GM20431 (cell line): ENCODE data around the gene SHD.
"Not testable (repeated sequence)": the region's sequence is repeated elsewhere in the genome, so short reads cannot be mapped to it uniquely, and the experiment has no call there.

ENCODE experiments used
- in situ Hi-C: fragments of 300-500 bp; cut with MseI, MboI; formaldehyde crosslinking; loops from one replicate; pipeline ENCODE4 v1.15.0; 2020; ENCODE audit warnings: low sequenced_read_pairs; ENCODE audit not compliant: unreplicated experiment

The SHD gene

GRCh38 chr19:4278419-4279266 lies at the start of gene SHD:
Gene SHD (plus strand): TSS chr19:4279266. CDS start chr19:4280064, 798 bp downstream.
- in situ Hi-C loops, result no loop called here

DNA sequence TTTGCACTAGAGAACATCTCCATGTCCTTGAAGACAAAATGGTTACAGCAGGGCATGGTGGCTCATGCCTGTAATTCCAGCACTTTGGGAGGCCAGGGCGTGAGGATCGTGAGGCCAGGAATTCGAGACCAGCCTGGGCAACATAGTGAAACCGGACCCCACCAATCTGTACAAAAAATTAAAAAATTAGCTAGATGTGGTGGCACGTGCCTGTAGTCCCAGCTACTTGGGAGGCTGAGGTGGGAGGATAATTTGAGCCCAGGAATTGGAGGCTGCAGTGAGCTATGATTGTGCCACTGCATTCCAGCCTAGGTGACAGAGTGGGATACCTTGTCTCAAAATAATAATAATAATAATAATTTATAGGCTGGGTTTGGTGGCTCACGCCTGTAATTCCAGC lies 48.8 kb upstream of the SHD start:
- in situ Hi-C loops, result not testable (repeated sequence)

DNA sequence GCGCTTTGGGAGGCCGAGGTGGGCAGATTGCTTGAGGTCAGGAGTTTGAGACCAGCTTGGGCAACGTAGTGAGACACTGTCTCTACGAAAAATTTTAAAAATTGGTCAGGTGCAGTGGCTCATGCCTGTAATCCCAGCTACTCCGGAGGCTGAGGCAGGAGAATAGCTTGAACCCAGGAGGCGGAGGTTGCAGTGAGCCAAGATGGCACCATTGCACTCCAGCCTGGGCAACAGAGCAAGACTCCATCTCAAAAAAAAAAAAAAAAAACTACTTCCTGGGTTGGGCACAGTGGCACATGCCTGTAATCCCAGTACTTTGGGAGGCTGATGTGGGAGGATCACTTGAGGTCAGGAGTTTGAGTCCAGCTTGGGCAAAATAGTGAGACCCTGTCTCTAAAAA lies 47.5 kb upstream of the SHD start:
- in situ Hi-C loops, result not testable (repeated sequence)

DNA sequence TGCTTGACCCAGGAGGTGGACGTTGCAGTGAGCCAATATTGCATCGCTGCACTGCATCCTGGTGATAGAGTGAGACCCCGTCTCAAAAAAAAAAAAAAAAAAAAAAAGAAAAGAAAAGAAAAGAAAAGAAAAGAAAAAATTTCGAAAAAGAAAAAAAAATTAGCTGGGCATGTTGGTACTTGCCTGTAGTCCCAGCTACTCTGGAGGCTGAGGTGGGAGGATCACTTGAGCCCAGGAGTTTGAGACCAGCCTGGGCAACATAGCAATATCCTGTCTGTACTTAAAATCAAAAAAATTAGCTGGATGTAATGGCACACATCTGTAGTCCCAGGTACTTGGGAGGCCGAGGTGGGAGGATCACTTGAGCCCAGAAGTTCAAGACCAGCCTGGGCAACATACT lies 46.9 kb upstream of the SHD start:
- in situ Hi-C loops, result not testable (repeated sequence)

GRCh38 chr19:4232614-4233281 lies 46.3 kb upstream of the SHD start:
- in situ Hi-C loops, result no loop called here

DNA sequence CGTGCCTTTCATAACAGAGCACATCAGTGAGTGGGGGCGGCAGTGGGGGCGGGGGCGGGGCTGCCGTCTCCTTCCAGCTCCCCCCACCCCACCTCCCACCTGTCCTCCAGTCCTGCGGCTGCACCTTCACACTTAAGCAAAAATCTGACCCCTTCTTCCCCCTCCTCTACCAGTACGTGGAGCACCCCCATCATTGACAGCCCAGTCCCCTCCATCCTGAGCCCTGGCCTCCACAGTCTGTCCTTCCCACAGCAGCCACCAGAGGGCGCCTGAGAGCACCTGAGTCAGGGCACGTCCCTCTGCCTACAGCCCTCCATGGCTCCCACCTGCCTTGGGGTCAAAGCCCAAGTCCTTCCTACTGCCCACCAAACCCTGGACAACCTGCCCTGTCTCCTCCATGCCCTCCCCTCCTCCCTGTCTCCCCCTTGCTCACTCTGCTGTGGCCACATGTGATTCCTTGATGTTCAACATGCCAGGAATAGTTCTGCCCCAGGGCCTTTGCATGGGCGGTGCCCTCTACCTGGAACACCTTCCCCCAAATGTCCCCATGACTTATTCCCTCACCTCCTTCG lies 45.7 kb upstream of the SHD start:
- in situ Hi-C loops, result no loop called here

DNA sequence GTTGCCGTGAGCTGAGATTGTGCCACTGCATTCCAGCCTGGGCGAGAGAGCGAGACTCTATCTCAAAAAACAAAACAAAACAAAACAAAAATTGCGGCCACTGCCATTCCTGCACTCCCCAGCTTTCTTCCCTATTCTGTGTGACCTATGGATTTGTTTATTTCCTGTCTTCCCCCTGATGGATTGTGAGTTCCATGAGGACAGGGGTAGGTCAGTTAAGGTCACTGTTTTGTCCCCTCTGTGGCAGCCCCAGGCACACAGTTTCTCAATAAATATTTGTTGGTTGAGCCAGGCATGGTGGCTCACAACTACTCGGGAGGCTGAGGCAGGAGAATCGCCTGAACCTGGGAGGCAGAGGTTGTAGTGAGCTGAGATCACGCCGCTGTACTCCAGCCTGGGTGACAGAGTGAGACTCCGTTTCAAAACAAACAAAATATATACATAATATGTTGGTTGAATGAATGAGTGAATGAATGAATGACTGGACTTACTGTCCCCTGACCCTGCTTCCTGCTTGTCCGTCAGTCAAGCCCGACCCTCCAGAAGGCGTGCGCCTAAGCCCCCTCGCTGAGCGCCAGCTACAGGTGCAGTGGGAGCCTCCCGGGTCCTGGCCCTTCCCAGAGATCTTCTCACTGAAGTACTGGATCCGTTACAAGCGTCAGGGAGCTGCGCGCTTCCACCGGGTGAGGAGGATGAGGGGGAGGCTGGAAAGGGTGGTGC lies 44.8 kb upstream of the SHD start:
- in situ Hi-C loops, result no loop called here

- in situ Hi-C loops, result no loop called here
Measured at GRCh38 chr19:4234862-4235201, 44.2 kb upstream of the SHD start.

GRCh38 chr19:4237510-4237909 lies 41.6 kb upstream of the SHD start:
- in situ Hi-C loops, result not testable (repeated sequence)

GRCh38 chr19:4238831-4239230 lies 40.2 kb upstream of the SHD start:
- in situ Hi-C loops, result no loop called here

DNA sequence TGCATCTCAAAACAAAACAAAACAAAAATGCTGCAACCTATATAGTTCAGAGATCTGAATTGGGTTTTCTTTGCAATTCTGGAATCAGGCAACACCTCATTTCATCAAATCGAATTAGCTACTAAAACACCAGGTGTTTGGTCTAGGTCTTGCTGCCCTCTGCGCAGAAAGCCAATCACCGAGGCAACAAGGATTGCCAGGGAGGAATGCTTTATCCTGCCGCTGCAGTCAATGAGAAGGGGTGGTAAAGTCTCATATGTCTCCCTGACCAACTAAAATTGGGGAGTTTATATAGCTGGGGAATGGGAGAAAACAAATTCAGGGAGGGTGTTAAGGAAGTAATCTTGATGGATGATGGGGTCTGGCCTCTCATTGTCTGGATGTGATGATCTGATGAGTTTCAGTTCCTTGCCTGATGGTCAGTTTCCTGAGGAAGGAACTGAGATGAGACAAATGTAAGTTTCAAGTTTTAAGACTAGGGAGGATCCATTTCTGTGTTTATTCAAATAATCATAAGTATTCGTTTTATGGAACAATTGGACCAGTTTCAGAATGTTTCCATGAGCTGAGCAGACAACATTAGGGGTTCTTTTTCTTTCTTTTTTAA lies 37.1 kb upstream of the SHD start:
- in situ Hi-C loops, result no loop called here

- in situ Hi-C loops, result not testable (repeated sequence)
Measured at GRCh38 chr19:4245938-4246337, 33.1 kb upstream of the SHD start.

DNA sequence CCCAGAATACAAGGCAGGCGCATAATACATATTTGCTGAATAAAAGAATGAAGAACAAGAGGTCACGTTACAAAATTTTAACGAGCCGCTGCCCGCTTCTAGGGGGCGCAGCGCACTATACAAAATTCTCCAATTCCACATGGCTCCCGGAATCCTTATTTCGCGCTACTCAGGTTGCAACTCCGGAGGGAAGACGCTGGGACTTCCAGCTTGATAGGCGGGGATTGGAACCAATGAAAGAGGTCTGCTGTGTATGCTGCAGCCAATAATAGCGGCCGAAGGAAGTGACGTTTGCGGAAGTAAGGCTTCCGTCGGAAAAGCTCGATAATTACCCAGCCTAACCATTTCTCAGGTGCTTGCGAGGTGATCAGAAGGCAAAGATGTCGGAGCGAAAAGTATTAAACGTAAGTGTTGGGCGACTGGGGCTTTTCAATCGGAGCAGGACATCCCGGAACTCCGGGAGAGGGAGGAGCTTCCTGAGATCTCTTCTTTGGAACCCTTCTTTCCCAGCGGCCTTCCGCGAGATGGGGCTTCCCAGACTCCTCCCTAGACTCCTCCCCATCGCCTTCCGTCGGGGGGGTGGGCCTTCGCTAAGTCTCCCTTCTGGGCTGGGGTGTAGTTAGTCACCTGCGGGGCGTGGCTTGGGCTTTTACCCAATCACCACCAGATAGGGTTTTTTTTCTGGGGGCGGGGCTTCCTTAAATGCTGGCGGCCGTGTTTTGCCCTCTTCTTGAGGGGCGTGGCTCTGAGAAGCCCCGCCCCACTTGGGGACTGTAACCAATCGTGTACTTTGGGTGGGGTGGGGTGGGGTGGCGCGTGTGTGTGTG lies 32.1 kb upstream of the SHD start, which contains the start of gene YJU2:
YJU2 (plus strand) TSS at position 314 of the 827 bp plus-strand sequence; CDS start at position 381, 67 bp downstream.
- in situ Hi-C loops, result no loop called here

DNA sequence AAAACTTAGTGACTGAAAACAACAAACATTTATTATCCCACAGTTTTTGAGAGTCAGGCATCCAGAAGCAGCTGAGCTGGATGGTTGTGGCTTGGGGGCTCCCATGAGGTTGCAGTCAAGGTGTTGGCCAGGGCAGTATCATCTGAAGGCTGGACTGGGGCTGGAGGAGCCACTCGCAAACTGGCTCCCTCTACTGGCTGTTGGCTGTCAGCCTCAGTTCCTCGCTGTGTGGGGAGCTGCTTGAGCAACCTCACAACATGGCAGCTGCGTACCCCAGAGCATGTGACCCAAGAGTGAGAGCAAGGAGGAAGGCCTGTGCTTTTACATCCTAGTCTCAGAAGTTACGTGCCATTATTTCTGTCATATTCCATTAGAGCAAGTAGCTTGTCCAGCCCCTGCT lies 22.5 kb upstream of the SHD start:
- in situ Hi-C loops, result no loop called here

DNA sequence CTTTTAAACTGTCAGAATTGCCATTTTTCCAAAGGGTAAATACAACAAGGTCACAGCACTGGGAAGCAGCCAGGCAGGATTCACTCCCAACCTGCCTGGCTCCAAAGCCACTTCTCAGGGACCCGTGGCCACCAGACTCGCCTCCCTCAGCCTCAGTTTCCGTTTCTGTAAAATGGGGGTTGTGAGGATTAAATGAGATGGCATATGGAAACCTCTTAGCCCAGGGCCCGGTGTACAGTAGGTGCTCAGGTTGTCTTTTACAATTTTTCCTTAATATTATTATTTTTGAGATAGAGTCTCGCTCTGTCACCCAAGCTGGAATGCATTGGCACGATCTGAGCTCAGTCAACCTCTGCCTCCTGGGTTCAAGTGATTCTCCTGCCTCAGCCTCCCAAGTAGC lies 22.0 kb upstream of the SHD start:
- in situ Hi-C loops, result no loop called here

GRCh38 chr19:4258181-4258580 lies 20.9 kb upstream of the SHD start:
- in situ Hi-C loops, result no loop called here

GRCh38 chr19:4260613-4261191 lies 18.4 kb upstream of the SHD start:
- in situ Hi-C loops, result no loop called here

DNA sequence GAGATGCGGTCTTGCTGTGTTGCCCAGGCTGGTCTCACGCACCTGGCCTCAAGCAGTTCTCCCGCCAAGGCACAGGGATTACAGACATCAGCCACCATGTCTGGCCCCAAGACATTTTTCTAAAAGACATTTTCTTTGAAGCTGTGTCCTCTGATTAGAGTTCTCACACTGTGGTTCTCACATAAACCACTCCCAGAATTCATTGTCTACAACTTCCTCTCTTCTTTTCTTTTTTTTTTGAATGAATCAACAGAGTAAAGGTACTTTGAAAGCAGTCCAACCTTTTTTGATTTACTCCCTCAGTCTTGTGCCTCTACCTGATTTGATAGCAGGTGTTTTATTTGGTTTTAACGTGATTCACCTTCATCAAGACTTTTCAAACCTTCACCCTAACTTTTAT lies 14.3 kb upstream of the SHD start:
- in situ Hi-C loops, result no loop called here
